Activated CD8-positive, alpha-beta memory T cell treated with anti-CD3 and anti-CD28 coated beads for 36 hours (primary cell): ENCODE measurements around the gene CD4. TPM values are rescaled to one million over a fixed set of nuclear protein-coding genes. Genes with fewer than 3 reads are reported as not detected.

Experiments used
- CTCF ChIA-PET: fragments of 350-600 bp; sonication (Branson Sonifier 250); formaldehyde crosslinking; loops from one replicate; lab custom pipeline; 2021; ENCODE audit warnings: antibody characterized with exemption; lab: Charles Lee
- POLR2A ChIA-PET: fragments of 350-600 bp; sonication (Branson Sonifier 250); formaldehyde crosslinking; loops from one replicate; lab custom pipeline; 2021; ENCODE audit warnings: antibody characterized with exemption; lab: Charles Lee
- total RNA-seq, 2 experiments: library from RNA; stranded (reverse); gene quantifications; one replicate each; pipeline ENCODE4 v1.2.3, GENCODE V29; 2021

The CD4 gene
- total RNA-seq, 2 experiments from 2014 or later = 1.4 to 1.6 TPM

DNA sequence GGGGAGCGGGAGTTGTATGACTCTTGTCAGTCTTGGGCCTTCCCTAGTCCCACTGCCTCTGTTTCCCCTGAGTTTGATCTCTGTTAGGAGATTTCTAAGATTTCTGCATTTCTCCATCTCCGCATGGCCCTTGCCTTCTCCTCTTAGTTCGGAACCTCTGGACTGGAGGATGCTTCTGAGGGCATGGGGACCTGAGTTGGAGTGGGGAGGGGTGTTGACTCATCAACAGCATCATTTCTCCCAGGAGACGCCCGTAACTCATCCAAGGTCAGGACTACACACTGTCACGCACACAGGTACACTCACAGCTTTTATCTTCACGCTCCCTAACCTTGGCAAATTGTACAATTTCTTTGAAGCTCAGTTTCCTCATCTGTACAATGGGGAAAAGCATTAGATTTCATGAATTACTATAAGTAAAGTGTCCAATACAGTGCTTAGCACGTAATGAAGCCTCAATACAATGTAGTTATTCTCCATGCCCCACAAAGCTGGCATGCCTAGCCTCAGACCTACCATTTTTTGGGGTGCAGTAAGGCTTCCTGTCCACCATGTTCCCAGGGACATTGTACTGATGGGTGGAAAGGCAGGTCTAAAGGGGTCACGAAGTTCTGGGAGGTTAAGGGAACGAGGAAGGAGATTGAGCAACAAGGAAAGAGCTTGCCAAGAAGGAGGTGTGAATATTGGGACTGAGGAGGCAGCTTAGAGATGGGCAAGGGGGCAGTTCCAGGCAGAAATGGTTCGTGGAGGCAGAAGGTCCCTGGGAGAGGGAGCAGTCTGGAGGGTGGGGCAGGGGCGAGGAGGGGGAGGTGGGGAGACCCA, 17.6 kb upstream of the CD4 start:
- ChIA-PET CTCF (interaction anchor here (0.9 to 11.7 kb wide), 6 partner anchors 8 to 61 kb away, joined by 3 to 85 read pairs (median 4); partner anchors contain the start of gene MLF2), POLR2A (interaction anchor here (0.5 to 1.3 kb wide), 5 partner anchors 9 to 106 kb away, joined by 3 to 10 read pairs (median 4); partner anchors contain the start of genes CDCA3, MLF2 and SPSB2)

DNA sequence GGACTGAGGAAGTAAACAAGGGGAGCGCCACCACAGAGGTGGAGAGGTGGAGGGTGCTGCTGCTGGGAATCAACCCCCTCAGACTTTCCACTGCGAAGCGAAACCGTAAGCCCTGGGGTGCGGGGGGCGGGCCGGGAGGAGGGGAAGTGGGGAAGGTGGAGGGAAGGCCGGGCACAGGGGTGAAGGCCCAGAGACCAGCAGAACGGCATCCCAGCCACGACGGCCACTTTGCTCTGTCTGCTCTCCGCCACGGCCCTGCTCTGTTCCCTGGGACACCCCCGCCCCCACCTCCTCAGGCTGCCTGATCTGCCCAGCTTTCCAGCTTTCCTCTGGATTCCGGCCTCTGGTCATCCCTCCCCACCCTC, 17.0 kb upstream of the CD4 start, which contains the start of gene LAG3:
Gene LAG3, plus strand, starts transcription at position 190 of the 365 bp plus-strand sequence. CDS start 333 bp downstream, outside the sequence.
- CTCF ChIA-PET = interaction anchor here (0.9 to 11.7 kb wide), 6 partner anchors 9 to 60 kb away, joined by 3 to 85 read pairs (median 5); partner anchors contain the start of gene MLF2
- POLR2A ChIA-PET = interaction anchor here (1.0 to 1.3 kb wide), 3 partner anchors 8 to 100 kb away, joined by 3 to 8 read pairs (median 4); partner anchors contain the start of genes CDCA3 and SPSB2

DNA sequence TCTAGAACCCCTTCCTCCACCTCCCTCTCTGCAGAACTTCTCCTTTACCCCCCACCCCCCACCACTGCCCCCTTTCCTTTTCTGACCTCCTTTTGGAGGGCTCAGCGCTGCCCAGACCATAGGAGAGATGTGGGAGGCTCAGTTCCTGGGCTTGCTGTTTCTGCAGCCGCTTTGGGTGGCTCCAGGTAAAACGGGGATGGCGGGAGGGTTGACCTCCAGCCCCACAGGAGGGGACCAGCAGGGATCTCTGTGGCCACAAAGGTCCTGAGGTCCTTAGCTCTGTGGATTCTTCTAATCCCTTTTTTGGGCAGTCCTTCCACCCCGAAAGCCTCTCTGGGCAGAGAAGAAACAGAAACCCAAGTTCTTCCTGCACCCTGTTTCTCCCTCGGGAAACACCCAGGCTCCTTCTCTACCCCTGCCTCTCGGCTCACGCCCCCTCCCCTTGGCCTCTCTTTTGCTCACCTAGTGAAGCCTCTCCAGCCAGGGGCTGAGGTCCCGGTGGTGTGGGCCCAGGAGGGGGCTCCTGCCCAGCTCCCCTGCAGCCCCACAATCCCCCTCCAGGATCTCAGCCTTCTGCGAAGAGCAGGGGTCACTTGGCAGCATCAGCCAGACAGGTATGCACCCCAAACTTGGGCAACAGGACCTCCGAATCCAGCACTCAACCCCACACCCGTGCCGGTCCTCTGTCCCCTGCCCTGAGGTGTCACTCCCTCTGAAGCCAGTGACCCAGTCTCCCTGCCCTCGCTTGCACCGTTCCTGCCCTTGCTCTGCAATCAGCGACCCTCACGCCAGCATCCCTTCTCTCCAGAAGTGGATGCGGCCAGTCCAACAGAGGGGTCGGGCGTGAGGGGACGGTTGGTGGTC, 16.4 kb upstream of the CD4 start:
- ChIA-PET POLR2A (interaction anchor here (4.1 kb wide), 1 partner anchor 20 kb away, joined by 39 read pairs; the partner anchor contains the start of gene MLF2), CTCF (interaction anchor here (2.0 to 11.7 kb wide), 3 partner anchors 14 to 53 kb away, joined by 6 to 85 read pairs (median 15); partner anchors contain the start of gene MLF2)

DNA sequence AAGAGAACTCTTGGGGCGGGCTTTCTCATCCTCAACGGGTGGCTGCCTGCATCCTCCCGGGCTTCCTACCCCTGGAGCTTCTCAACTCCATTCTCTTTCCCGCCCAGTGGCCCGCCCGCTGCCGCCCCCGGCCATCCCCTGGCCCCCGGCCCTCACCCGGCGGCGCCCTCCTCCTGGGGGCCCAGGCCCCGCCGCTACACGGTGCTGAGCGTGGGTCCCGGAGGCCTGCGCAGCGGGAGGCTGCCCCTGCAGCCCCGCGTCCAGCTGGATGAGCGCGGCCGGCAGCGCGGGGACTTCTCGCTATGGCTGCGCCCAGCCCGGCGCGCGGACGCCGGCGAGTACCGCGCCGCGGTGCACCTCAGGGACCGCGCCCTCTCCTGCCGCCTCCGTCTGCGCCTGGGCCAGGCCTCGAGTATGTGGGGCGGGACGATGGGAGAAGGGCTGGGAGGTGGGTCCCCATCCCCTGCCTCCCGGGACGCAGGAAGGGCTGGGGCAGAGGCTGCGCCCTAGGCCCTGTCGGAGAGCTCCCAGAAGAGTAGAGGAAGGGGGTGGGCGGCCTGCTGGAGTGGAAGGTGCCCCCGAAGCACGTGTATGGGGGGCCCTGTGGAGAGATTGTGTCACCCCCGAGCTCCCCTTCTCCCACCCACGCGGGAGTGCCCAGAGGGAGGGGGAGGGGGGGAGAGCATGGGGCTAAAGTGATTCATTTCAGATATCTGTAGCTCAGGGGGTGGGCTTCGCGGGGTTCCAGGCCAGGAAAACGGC, 15.6 kb upstream of the CD4 start:
- ChIA-PET CTCF (interaction anchor here (0.9 to 11.7 kb wide), 10 partner anchors 7 to 58 kb away, joined by 3 to 85 read pairs (median 6); partner anchors contain the start of genes COPS7A, GPR162, MLF2 and P3H3), POLR2A (interaction anchor here (0.5 to 4.1 kb wide), 10 partner anchors 8 to 263 kb away, joined by 3 to 39 read pairs (median 3); partner anchors contain the start of genes CDCA3, COPS7A, MLF2 and TPI1)

DNA sequence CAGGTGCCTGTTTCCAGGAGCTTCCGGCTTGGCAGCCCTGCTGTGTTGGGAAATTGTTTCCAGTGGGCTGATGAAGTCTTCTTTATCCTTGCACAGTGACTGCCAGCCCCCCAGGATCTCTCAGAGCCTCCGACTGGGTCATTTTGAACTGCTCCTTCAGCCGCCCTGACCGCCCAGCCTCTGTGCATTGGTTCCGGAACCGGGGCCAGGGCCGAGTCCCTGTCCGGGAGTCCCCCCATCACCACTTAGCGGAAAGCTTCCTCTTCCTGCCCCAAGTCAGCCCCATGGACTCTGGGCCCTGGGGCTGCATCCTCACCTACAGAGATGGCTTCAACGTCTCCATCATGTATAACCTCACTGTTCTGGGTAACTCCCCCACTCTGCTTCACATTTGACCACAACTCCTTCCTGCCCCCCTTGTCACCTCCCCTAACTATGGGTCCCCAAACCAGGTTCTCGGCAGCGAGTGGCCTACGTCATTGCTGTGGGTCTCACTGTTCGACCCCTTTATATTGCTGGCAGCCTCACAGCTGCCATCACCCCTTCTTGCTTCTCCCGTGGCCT, 14.7 kb upstream of the CD4 start:
- CTCF ChIA-PET = interaction anchor here (0.9 to 11.7 kb wide), 11 partner anchors 8 to 57 kb away, joined by 3 to 85 read pairs (median 6); partner anchors contain the start of genes COPS7A, GPR162, MLF2 and P3H3
- POLR2A ChIA-PET = interaction anchor here (0.6 to 4.1 kb wide), 8 partner anchors 8 to 134 kb away, joined by 3 to 39 read pairs (median 4); partner anchors contain the start of genes CDCA3, COPS7A, MLF2 and PTMS

DNA sequence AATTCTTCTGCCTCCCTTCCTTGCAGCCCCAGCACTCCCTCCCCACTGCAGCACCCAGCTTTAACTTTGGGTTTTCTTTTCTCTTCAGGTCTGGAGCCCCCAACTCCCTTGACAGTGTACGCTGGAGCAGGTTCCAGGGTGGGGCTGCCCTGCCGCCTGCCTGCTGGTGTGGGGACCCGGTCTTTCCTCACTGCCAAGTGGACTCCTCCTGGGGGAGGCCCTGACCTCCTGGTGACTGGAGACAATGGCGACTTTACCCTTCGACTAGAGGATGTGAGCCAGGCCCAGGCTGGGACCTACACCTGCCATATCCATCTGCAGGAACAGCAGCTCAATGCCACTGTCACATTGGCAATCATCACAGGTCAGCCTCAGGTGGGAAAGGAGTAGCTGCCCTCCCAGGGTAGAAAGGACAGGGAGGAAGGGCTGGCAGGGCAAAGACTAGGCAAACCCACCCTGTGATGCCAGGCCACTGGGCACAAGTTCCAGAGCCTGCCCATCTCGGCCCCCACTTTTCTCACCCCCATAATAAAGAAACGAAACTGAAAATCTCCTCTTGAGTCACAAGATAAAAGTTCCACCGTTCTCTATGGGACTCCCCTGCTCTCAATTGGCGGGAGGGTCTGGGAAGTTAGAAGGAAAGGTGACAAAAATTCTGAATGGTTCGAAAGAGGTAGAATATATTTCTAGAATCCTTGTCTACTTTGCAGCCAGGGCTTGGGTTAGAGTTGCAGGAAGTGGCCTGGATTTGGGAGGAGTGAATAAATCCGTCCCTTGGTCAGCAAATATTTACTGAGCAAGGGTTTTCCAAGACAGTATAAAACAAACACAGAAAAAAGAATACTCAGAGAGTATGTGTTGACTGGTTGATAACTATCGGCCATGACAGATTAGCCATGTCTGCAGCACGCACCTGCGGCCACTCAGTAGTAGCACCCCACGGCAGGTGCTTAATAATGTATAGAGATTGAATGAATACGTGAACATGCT, 13.8 kb upstream of the CD4 start:
- CTCF ChIA-PET = interaction anchor here (0.5 to 11.7 kb wide), 12 partner anchors 9 to 112 kb away, joined by 3 to 85 read pairs (median 4); partner anchors contain the start of genes COPS7A, MLF2, P3H3 and PTMS
- POLR2A ChIA-PET = interaction anchor here (0.6 to 4.1 kb wide), 4 partner anchors 9 to 52 kb away, joined by 3 to 39 read pairs (median 6); partner anchors contain the start of genes COPS7A, MLF2 and PTMS

DNA sequence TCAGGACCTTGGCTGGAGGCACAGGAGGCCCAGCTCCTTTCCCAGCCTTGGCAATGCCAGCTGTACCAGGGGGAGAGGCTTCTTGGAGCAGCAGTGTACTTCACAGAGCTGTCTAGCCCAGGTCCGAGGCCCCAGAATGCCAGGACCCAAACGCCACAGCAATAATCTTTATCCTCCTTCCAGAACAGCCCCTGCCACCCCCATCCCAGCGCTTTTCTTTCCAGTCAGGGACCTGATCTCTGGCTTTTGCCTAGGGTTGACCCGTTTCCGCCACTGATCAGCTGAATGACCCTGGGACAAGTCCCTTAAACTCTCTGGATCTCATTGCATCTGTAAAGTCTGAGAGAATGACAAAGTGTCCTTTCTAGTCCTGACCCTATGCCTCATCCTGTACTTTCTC, 11.9 kb upstream of the CD4 start:
- ChIA-PET POLR2A (interaction anchor here (1.9 kb wide), 1 partner anchor 24 kb away, joined by 9 read pairs; the partner anchor contains the start of gene MLF2), CTCF (interaction anchor here (5.1 to 11.7 kb wide), 2 partner anchors 11 to 24 kb away, joined by 42 to 85 read pairs; partner anchors contain the start of genes MLF2 and PTMS)

DNA sequence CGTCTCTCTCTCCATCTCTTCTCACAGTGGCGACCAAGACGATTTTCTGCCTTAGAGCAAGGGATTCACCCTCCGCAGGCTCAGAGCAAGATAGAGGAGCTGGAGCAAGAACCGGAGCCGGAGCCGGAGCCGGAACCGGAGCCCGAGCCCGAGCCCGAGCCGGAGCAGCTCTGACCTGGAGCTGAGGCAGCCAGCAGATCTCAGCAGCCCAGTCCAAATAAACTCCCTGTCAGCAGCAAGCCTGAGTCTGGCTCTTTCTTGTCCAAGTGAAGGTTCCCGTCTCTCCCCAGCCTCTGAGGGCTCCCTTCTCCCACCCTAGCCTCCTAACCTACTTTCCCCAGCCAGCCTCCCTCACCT, 11.1 kb upstream of the CD4 start:
- ChIA-PET CTCF (interaction anchor here (0.7 to 11.7 kb wide), 5 partner anchors 12 to 54 kb away, joined by 3 to 85 read pairs (median 4); partner anchors contain the start of genes COPS7A, MLF2 and PTMS), POLR2A (interaction anchor here (0.7 to 1.9 kb wide), 3 partner anchors 11 to 66 kb away, joined by 4 to 9 read pairs (median 7); partner anchors contain the start of genes MLF2 and PTMS)

DNA sequence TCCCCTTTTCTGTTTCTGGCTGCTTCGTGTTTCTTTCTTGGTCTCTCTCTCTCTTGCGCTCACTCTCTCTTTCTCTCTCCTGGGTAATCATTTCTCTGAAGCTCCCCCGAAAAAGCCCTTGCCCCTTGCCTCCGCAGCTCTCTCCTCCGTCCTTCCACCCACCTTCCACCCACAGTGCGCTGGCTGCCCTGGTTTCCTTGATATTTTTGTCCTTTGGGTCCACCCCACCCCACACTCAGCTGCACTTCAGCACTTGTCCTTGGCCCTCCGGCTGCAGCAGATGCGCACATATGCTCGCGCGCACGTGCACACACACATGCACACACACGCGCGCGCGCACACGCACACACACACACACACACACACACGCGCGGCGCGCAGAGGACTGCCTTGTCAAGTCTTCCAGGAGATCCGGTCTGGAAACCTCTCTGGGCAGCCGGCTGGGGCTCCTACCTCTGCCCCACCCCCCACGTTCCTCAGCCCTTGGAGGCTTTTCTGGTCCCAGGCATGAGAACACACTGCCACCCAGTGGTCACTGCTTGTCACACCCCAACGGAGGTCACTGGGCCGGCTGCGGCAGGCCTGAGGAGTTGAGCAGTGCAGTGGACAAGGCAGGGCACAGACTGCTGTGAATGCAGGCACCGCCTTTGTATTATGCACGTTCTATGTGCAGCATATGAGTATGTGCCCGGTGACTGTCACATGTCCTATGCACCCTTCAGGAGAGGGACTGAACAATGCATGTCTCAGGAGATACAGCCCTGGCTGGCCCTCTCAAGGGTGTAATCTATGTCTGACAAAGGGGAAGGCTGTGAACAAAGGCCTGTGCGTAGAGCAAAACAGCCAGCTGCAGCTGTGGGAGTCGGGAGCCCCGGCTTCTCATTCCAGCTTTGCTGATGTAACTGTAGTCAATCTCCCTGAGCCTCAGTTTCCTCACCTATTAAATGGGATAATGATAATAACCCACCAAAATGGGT, 10.5 kb upstream of the CD4 start:
- ChIA-PET CTCF (interaction anchor here (0.7 to 11.7 kb wide), 5 partner anchors 12 to 54 kb away, joined by 3 to 85 read pairs (median 4); partner anchors contain the start of genes COPS7A, MLF2 and PTMS), POLR2A (interaction anchor here (0.7 to 1.9 kb wide), 4 partner anchors 12 to 94 kb away, joined by 4 to 9 read pairs (median 6); partner anchors contain the start of genes MLF2, PTMS and SPSB2)

DNA sequence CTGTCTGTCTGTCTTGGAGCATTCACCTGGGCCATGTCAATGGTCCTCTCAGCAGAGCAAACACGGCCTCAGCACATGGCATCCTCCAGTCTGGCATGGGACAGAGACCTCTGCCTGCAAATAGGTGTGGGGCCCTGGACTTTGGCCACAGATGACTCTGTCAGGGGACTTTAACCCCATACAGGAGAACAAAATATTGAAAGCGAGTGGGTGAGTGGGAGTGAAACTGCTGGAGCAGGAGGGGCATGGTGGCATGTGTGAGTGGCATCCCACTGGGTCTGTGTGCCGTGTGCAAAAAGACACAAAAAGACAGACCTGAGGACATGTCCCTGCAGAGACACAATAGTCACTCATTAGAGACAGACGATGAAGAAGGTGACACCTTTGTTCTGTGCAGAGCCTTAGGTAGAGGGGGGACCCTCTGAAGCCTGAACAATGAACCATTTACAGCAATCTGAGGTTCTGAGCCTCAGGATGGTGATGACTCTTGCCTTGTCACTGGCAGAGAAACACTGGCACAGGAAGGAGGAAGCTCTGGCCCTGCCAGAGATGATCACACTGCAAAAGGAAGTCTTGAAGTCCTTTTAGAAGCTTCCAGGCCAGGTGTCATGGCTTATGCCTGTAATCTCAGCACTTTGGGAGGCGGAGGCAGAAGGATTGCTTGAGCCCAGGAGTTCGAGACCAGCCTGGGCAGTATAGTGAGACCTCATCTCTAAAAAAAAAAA, 9.5 kb upstream of the CD4 start:
- POLR2A ChIA-PET = interaction anchor here (0.9 to 2.1 kb wide), 5 partner anchors 8 to 93 kb away, joined by 3 to 9 read pairs (median 5); partner anchors contain the start of genes LAG3, MLF2, P3H3 and SPSB2
- CTCF ChIA-PET = interaction anchor here (0.6 to 11.7 kb wide), 10 partner anchors 9 to 54 kb away, joined by 3 to 85 read pairs (median 6); partner anchors contain the start of genes CD4, MLF2, P3H3 and PTMS

DNA sequence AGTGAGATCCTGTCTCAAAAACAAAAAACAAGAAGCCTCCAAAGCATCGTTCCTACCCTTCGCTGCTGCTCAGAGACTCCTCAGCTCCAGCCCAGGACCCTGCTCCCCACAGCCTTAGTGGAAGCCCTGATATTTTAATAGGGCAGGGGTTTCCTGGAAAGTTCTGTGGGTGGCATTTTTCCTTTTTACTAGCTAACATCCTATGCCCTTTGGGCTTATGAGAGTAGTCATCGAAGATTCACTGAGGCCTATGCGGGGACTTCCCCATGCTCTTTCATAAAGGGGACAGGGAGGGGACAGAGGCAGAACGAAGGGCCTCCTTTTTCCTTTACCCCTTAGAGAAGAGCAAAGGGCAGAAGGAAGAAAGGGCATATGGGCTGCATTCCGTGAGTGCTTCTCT, 8.8 kb upstream of the CD4 start:
- POLR2A ChIA-PET = interaction anchor here (1.1 to 2.1 kb wide), 4 partner anchors 9 to 91 kb away, joined by 3 to 9 read pairs (median 6); partner anchors contain the start of genes LAG3, MLF2 and P3H3
- CTCF ChIA-PET = interaction anchor here (0.6 to 2.5 kb wide), 11 partner anchors 9 to 66 kb away, joined by 3 to 26 read pairs (median 5); partner anchors contain the start of genes CD4, MLF2, P3H3 and PTMS

DNA sequence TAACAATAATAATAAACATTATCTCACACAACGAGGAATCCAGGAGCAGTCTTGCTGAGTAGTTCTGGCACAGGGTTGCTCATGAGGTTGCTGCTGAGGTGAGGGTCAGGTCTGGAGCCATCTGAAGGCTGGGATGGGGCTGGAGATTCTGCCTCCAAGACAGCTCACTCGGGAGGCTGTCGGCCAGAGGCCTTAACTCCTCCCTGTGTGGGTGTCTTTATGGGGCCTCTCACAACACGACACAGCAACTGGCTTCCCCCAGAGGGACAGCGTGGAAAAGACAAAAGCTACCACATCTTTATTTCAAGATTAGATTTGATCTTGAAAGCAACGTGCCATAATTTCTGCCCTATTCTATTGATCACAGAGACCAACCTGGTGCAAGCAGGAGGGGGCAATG, 7.2 kb upstream of the CD4 start:
- ChIA-PET CTCF (interaction anchor here (1.1 to 2.5 kb wide), 4 partner anchors 10 to 29 kb away, joined by 3 to 26 read pairs (median 10); partner anchors contain the start of genes LAG3, MLF2 and PTMS), POLR2A (no interaction called here)
